A549 (cell line): Measurements from ENCODE around the gene ERBB3.

Experiments
- CEBPB ChIP-seq, 2 experiments: fragments of >200 bp in 1 of 2; sonication (Bioruptor Twin) in 1 of 2; formaldehyde crosslinking in 1 of 2; IDR thresholded peaks; 2 replicates each; pipeline ENCODE4 v1.6.1; 2012 to 2016
- GATA3 ChIP-seq: IDR thresholded peaks from 2 replicates; pipeline ENCODE4 v1.6.1; 2012; ENCODE audit warnings: borderline replicate concordance
- NFE2L2 ChIP-seq: fragments of 150-350 bp; conservative IDR thresholded peaks from 2 replicates; pipeline ENCODE4 v1.6.1; 2014; ENCODE audit warnings: low read length
- NR3C1 ChIP-seq: fragments of >200 bp; sonication (Bioruptor Twin); formaldehyde crosslinking; IDR thresholded peaks from 3 replicates; pipeline ENCODE4 v1.6.1; 2017
- PHF8 ChIP-seq: fragments of 200-600 bp; sonication (generic); IDR thresholded peaks from 2 replicates; pipeline ENCODE4 v1.6.1; 2016; ENCODE audit warnings: low read depth, mild to moderate bottlenecking, antibody characterized with exemption, moderate library complexity, borderline replicate concordance
- RNF2 ChIP-seq: fragments of 200-600 bp; sonication (generic); IDR thresholded peaks from 2 replicates; pipeline ENCODE4 v1.6.1; 2016; ENCODE audit warnings: low read depth, mild to moderate bottlenecking, antibody characterized with exemption, moderate library complexity, borderline replicate concordance
- TF ChIP-seq, protein P1 (sequence below): fragments of >200 bp; sonication (Bioruptor Twin); formaldehyde crosslinking; IDR thresholded peaks from 3 replicates; pipeline ENCODE4 v1.5.1; 2016
- TF ChIP-seq, protein P2 (sequence below): fragments of 450-650 bp; IDR thresholded peaks from 2 replicates; pipeline ENCODE4 v1.6.1; 2014; ENCODE audit warnings: antibody characterized with exemption

- TF ChIP-seq, protein P1, sequence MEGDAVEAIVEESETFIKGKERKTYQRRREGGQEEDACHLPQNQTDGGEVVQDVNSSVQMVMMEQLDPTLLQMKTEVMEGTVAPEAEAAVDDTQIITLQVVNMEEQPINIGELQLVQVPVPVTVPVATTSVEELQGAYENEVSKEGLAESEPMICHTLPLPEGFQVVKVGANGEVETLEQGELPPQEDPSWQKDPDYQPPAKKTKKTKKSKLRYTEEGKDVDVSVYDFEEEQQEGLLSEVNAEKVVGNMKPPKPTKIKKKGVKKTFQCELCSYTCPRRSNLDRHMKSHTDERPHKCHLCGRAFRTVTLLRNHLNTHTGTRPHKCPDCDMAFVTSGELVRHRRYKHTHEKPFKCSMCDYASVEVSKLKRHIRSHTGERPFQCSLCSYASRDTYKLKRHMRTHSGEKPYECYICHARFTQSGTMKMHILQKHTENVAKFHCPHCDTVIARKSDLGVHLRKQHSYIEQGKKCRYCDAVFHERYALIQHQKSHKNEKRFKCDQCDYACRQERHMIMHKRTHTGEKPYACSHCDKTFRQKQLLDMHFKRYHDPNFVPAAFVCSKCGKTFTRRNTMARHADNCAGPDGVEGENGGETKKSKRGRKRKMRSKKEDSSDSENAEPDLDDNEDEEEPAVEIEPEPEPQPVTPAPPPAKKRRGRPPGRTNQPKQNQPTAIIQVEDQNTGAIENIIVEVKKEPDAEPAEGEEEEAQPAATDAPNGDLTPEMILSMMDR: no peak
- TF ChIP-seq NR3C1: no peak
- TF ChIP-seq CEBPB (IDR thresholded peaks at IDR 0.05): no peak
- no peak for TF ChIP-seq NFE2L2
- TF ChIP-seq, protein P2, sequence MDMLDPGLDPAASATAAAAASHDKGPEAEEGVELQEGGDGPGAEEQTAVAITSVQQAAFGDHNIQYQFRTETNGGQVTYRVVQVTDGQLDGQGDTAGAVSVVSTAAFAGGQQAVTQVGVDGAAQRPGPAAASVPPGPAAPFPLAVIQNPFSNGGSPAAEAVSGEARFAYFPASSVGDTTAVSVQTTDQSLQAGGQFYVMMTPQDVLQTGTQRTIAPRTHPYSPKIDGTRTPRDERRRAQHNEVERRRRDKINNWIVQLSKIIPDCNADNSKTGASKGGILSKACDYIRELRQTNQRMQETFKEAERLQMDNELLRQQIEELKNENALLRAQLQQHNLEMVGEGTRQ: no peak
- no peak for TF ChIP-seq RNF2
- no peak for TF ChIP-seq GATA3
- no peak for TF ChIP-seq PHF8
Measured at GRCh38 chr12:56061982-56062381, 18.0 kb upstream of the ERBB3 start.
